ENCODE measurements around the gene PCDHGA2.

DNA sequence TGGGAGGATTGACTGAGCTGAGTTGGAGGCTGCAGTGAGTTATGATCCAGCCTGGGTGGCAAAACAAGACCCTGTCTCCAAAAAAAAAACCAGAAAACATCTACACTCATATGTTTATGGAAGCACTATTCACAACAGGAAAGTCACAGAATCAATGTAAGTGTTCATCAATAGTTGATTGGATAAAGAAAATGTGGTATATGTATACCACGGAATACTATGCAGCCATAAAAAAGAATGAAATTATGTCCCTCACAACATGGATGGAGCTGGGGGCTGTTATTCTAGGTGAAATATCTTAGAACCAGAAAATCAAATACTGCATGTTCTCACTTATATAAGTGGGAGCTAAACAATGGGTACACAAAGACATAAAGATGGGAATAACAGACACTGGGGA lies 31.9 kb upstream of the PCDHGA2 start:
- TF ChIP-seq GATA2 (IDR thresholded peaks at IDR 0.05; ENCODE audit: low read depth, low read length) (no peak), GATA3 (IDR thresholded peaks at IDR 0.05; ENCODE audit: low read depth, low read length) (no peak)

All from SH-SY5Y (cell line).